GM19043 (cell line): Measurements from ENCODE around the gene KYNU.
A peak's percentile ranks its signal among the peaks of the same experiment; 100 is the strongest.
"Not testable (repeated sequence)": the region's sequence is repeated elsewhere in the genome, so short reads cannot be mapped to it uniquely, and the experiment has no call there.

Experiments used
- ATAC-seq: cut with Tn5 transposase; IDR thresholded peaks from one replicate; pipeline ENCODE4 v1.9.1; 2021; ENCODE audit warnings: low read depth; ENCODE audit not compliant: unreplicated experiment

KYNU gene

DNA sequence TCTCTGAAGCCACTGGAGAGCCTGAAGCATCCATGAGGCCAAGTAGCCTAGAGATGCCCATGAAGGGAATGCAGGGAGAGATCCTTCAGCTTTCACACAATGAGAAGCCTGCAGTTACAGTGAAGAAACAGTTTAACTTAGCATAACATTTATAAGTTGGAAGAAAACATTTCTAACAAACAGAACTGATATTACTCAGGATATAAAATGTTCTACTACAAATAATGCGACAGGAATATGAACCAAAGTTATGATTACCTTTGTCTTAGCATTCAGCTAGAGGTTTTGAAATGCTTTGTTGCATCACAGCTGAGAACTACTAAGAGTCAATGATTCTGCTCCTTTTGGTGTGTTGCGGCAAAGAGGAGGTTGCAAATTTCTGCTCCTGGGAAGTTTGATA is 6.9 kb upstream of the KYNU start:
- ATAC-seq, result no peak

DNA sequence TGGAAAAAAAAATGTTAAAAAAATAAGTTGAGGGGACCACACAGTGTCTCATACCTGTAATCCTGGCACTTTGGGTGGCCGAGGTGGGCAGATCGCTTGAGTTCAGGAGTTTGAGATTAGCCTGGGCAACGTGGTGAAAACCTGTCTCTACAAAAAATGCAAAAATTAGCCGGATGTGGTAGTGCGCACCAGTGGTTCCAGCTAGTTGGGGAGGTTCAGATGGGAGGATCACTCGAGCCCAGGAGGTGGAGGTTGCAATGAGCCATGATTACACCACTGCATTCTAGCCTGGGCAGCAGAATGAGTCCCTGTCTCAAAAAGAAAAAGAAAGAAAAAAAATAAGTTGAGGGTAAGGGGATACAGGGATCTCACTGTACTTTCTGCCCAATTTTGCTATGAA is 6.1 kb upstream of the KYNU start:
- ATAC-seq, result no peak

DNA sequence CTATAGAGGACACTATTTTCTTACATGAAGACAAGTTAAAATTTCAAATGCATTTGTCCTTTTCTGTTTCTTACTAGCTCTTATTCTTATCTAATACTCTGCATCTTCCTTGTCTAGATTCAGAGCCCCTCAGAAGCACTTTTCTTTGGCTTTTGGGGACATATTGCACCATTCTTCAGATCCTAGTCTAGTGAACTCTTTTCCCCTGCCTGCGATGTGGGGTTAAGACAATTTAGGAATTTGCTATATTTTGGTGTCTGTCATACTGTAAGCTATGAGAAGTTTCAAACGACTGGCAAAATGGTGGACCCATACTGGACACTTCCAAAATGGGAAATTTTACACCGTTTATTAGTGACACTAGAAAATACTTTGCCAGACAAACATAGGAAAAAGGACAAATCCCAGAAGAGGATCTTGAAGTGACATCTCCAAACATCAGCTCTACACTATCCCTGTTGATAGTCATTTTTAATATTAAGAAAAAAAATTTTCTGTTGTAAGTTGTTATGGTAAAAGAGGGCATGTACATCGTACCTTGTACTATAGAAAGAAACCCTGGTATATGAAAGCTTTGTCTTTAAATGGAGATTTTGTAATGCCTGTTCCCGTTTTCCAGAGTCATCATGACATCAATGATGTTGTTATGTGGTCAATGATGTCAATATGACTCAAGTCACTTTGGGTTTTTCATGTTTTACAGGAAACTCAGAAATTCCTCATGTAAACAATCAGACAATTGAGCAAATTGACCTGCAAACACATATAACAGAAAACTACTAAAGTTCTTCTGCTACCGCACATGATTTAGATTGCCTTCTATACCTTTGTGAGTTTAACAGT is 4.4 kb upstream of the KYNU start:
- ATAC-seq, result no peak

DNA sequence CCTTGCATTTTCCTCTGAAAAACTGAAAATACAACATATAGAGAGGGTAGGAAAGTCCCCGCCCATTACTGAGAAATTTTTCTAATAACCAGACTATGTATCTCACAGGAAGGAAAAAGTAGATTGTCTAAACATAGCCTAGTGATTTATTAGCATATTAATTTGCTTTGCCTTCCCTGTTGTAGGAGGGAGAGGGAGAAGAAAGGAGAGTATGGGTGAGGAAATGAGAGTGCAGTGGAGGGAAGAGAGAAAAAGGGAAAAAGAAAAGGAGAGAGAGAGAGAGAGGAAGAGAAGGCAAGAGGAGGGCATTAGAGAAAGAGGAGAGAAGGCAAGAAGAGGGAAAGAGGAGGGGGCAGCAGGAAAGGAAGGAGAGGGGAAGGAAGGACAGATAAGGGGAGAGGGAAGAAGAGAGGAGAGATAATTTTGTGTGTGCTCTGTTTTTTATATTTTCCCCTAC is 3.6 kb upstream of the KYNU start:
- ATAC-seq, result no peak

DNA sequence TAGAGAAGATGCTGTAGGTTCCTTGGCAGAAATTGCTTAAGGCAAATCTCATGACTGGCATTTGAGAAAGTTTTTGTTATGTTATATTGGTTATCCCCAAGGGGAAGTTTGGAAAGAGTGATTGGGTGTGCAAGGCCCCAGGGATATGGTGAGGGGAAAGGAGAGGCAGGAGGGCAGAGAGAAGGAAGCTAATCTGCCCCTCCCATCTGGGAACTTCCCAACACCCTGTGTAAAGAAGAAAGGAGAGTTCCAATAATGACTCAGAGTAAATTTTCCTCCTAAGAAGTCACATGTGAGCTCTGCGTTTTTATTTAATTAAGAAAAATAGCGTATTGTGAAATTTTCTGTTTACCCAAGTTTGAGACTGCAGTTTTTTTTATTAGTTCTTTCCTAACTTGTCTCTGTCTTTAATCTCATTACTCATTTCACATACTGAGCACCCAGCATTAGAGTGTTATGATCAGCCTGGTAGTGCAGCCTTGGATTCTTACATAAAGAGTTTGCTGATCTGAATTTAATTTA is 3.1 kb upstream of the KYNU start:
- no peak for ATAC-seq

DNA sequence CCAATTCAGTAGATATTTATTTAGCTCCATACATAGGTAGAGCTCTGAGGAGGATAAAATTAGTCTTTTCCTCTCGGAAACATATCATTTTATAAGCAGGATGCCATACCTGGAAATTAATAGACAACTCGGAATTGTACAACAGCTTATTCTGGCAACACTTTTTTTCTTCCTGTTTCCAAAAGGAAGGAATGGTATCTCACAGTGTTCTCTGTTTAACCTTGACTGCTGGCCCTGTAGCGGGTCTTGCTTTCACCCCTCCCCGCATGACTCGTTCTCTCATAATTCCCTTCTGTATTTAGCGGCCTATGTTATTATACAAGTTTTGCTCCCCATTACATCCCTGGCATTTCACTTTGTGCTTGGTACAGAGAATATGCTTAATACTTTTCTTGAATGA is 2.5 kb upstream of the KYNU start:
- ATAC-seq, result no peak

DNA sequence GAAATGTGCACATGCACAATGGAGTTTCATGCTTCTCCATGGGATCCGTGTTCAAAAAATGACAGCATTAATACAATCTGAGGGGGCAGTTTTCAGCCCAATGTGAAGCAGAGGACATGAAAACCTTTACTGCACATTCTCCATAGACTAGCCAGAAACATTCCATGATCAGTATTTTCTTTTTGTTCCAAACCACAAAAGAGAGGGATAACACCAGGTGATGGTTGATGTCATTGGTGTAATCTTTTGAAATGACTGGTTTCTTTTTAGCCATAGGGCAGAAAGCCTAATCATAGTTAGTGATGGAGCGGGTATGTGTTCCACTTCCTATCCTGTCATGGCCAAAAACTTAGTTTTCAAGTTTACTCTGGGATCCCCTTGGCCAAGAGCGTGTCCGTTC is 1.8 kb upstream of the KYNU start:
- ATAC-seq, result no peak

DNA sequence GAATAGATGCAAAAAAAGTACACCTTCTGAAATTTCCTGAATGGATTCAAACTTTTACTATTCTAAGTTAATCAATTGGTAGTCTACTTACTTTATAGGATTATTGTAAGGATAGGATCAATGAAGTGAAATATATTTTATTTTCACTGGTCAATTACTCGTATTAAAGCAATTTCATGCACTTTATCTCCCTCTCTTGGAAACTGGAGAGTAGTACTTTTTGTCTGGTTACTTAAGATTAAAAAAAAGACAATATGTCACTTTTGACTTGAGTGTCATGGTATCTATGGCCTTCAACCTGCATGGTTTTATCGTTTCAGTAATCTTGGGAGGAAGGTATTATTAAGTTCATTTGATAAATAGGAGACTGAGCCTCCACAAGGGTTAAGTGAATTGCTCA is 1.0 kb upstream of the KYNU start:
- ATAC-seq, result no peak

DNA sequence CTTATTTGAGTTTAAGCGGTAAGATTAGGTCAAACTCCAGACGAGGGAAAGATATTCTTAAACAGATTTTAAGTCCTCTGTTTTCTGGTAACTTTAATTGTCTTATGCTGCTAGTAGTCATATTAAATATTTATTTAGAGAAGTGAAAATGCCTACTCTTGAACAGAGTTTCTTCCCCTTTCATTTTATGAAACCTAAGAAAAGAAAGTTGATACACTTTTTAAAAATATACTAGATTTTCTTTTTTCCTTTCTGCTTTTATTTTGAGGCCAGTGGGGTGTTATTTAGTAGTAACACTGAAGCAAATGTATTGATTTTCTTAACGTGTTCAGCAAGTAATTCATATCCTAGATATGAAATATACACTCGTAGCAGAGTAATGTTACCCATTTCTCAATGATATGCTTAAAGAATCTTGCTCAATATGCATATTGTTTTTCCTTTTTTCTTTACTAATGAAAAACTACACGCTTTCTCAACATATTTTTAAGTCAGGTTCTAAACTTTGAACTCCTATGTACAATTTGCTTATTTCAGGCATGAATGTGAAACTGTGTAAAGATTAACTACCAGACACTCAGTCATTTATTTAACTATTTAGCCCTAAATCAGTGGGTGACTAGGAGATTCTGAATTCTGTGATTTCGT is 691 bp downstream of the KYNU start:
- ATAC-seq, result peak; percentile 35

DNA sequence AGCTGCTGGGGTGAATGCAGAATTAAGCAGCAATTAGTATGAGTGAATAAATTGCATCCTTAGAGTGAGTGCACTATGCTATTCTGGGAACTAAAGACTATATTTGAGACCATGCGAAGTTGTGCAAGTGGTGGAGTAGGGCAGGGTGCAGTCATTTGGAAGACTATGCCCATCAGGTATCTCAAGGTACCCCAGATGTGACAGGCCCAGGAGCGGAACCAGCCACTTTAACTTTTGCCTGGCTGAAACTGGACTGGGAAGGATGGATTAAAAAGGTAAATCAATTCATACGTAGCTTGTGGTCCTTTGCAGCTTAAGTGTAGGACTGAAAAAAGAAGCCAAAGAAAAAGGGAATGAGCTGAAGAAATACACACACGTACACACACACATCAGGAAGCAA is 1.7 kb downstream of the KYNU start:
- ATAC-seq, result no peak

DNA sequence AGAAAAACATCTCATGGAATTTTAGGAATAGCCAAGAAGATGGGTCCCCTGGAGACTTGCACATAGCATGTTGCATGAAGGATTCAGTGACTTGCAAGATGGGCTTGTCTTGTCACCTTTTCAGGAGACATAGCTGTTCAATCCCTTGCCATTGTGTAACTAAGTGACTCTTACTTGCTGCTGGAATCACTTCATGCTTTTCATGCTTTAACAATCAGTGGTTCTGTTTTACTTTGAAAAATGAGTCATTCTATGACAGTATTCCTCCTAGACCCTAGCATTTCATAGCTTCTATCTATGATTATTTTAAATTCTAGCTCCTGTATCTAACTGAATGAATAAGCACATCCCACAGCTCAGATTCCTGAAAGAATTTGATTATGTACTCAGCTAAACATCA is 2.8 kb downstream of the KYNU start:
- ATAC-seq, result no peak

DNA sequence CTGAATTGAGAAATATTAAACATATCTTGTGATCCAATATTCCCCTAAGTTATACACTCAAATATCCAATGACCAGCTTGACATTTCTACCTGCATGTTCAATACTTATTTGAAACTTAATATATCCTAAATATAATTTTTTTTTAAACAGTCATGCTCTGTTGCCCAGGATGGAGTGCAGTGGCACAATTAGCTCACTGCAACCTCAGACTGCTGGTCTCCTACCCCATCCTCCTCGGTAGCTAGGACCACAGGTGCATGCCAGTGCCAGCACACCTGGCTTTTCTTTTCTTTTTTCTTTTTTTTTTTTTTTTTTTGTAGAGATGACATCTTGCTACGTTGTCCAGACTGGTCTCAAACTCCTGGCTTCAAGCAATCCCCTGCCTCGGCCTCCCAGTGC is 4.2 kb downstream of the KYNU start:
- ATAC-seq, result no peak

DNA sequence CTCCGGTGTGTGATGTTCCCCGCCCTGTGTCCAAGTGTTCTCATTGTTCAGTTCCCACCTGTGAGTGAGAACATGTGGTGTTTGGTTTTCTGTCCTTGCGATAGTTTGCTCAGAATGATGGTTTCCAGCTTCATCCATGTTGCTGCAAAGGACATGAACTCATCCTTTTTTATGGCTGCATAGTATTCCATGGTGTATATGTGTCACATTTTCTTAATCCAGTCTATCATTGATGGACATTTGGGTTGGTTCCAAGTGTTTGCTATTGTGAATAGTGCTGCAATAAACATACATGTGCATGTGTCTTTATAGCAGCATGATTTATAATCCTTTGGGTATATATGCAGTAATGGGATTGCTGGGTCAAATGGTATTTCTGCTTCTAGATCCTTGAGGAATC is 5.0 kb downstream of the KYNU start:
- not testable (repeated sequence) for ATAC-seq

DNA sequence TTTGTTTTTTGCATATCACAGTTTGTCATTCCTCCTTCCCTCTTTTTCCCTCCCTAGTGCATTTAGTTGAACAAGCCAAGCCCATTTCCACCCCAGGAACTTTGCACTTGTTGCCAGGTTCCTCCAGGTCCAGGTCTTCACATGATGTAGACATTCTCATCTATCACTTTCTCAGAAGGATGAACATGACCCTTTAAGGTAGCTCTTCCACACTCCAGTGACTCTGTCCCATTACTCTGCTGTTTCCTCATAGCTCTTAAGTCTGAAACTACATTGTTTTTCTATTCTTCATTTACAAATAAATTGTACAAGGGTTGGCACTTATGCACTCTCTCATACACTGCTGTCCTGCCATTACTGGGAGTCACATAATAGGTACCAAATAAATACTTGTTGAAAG is 6.1 kb downstream of the KYNU start:
- ATAC-seq, result no peak

DNA sequence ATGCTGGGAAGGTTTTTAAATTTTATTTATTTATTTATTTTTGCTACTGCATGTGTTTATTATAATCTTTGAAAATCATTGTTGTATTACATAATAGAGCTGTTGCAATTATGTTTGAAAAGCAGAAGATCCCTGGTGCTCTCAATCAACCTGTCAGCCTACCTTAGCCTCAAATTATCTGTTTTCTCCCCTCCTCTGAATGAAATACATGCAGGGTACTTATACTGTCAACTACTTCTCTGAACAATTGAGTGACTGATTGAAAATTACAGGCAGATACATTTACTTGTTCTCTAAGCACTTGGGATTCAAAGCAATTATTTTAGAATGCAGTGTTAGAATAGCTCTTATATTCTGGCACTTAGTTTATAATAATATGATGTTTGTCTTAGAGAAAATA is 8.1 kb downstream of the KYNU start:
- ATAC-seq, result no peak

DNA sequence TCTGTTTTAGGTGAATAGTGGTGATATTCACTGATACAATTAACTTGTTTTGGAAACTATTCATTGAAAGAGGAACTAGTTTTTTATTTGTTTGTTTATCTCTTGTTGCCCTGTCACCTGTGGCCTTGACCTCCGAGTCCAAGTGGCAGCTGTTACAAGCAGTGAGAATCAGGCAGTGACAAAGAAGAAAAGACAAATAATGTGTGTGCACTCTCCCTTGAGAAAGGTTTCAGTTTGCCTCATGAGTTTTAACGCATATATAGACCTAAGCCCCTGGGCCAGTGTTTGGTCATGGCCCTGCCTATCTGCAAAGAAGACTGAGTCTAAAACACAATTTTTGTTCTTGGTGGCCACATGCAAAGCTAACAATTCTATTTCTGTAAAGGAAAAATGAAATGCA is 15.3 kb downstream of the KYNU start:
- ATAC-seq, result peak; percentile 99

DNA sequence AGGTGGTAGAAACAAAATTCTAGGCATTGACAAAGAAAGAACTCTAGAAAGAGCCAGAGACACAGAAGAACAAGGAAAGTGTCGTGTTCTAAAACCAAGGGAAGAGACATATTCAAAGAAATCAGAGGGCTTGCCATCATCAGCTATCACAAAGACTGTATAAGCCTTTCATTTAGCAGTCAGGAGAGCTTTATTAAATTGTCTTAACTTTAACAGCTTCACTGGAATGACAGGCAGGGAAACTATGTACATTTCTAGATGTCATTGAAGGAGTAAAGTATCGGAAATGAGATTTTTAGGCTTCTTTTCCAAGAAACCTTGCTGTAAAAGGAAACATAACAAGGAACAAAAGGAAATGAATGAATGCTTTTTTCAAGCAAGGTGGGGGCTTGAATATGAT is 15.8 kb downstream of the KYNU start:
- ATAC-seq, result no peak

DNA sequence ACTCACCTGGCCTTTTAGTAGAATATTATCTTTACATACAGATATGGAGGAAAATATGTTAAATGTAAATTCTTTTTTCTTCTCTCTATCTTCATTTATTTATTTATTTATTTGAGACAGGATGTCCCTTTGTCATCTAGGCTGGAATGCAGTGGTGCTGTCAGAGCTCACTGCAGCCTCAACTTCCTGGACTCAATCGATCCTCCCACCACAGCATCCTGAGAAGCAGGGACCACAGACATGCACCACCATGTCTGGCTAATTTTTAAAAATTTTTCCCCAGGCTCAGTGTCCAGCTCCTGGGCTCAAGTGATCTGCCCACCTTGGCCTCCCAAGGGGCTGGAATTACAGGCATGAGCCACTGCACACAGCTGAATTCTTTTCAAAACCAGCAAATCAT is 20.3 kb downstream of the KYNU start:
- ATAC-seq, result no peak

DNA sequence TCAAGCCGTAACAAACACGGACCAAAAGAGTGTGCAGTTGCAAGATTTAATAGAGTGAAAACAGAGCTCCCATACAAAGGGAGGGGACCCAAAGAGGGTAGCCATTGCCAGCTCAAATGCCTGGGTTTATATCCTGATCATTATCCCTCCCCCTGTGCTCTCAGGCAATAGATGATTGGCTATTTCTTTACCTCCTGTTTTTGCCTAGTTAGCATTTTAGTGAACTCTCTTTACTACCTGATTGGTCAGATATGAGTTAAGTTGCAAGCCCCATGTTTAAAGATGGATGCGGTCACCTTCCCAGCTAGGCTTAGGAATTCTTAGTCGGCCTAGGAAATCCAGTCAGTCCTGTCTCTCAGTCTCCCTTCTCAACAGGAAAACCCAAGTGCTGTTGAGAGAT is 22.9 kb downstream of the KYNU start:
- not testable (repeated sequence) for ATAC-seq

DNA sequence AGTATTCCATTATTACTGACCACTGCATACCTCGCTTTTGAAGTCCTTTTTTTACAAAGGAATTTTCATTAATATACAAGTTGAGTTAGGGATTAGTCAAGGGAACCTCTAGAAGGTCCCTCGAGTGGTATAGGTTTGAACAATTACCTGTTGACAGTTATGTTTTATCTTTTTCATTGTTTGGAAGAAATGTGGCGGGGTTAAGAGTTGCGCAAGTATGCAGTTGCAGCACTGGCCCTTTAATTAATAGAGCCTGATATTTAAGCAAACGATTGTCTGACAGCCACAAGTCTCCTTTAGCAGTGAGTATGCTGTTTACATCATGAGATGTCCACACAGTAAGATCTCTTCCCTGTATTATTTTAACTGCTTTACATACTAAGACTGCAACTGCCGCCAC is 24.3 kb downstream of the KYNU start:
- ATAC-seq, result no peak

DNA sequence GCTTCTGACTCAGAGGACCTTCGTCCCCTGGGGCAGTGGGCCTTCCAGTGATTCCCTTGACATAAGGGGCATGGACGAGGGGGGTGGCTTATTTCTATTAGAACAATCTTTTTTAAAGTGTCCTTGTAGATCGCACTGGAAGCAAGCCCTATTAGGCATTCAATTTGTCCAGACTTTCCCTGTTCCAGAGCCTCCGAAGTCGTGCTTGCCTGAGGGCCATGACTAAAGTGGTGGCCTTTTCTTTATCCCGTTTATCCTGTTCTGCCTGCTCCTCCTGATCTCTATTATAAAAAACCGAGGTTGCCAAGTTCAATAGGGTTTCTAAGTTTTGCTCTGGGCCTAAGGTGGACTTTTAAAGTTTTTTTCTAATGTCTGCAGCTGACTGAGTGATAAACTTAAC is 26.3 kb downstream of the KYNU start:
- not testable (repeated sequence) for ATAC-seq

DNA sequence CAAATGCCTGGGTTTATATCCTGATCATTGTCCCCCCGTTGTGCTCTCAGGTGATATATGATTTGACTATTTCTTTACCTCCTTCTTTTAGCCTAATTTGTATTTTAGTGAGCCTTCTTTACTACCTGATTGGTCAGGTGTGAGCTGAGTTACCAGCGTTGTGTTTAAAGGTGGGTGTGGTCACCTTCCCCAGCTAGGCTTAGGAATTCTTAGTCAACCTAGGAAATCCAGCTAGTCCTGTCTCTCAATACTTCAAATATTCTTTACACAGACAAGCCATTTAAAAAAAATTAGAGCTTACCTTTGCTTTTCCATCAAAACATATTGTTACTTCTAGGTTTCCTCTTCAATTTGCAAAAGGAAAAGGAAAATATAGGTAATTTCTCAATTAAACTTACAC is 30.2 kb downstream of the KYNU start:
- no peak for ATAC-seq
